Liver (tissue), 9 donors: Measurements from ENCODE around the gene POGK. TPM values are rescaled to one million over a fixed set of nuclear protein-coding genes. Genes with fewer than 3 reads are reported as not detected.

Source experiments
- DNase-seq: peaks from one replicate; pipeline ENCODE4 v3.0.0-alpha.2; 2017; ENCODE audit warnings: low spot score
- H3K27ac ChIP-seq, 2 donors: one replicate each; pipeline ENCODE4 v1.7.0; 2013; ENCODE audit warnings: inconsistent platforms in 2 of 2, low read length in 2 of 2, control low read depth in 1 of 2, low read depth in 1 of 2, mild to moderate bottlenecking in 1 of 2
- H3K27me3 ChIP-seq, 4 donors: one replicate each; pipeline versions ENCODE4 v1.6.1 to v1.7.0; 2013; ENCODE audit warnings: low read length in 3 of 4, inconsistent platforms in 1 of 4, mild to moderate bottlenecking in 1 of 4, moderate library complexity in 1 of 4; ENCODE audit not compliant: control insufficient read depth in 4 of 4, insufficient read depth in 4 of 4
- H3K36me3 ChIP-seq, 4 donors: one replicate each; pipeline versions ENCODE4 v1.6.1 to v1.7.0; 2013; ENCODE audit warnings: low read length in 3 of 4, mild to moderate bottlenecking in 3 of 4, low read depth in 1 of 4, moderate library complexity in 1 of 4; ENCODE audit not compliant: control insufficient read depth in 4 of 4, insufficient read depth in 3 of 4
- H3K4me1 ChIP-seq, 4 donors: one replicate each; pipeline versions ENCODE4 v1.6.1 to v1.7.0; 2013; ENCODE audit warnings: low read length in 3 of 4, mild to moderate bottlenecking in 3 of 4, moderate library complexity in 1 of 4; ENCODE audit not compliant: control insufficient read depth in 4 of 4, insufficient read depth in 4 of 4
- H3K4me3 ChIP-seq, 3 donors: one replicate each; pipeline versions ENCODE4 v1.6.1 to v1.7.0; 2013; ENCODE audit warnings: low read length in 3 of 3, control low read depth in 1 of 3, low read depth in 1 of 3, mild to moderate bottlenecking in 1 of 3
- H3K9ac ChIP-seq, 2 donors: one replicate each; pipeline ENCODE4 v1.7.0; 2013; ENCODE audit warnings: low read length in 2 of 2, mild to moderate bottlenecking in 2 of 2, moderate library complexity in 2 of 2, control low read depth in 1 of 2, low read depth in 1 of 2
- H3K9me3 ChIP-seq, 4 donors: one replicate each; pipeline versions ENCODE4 v1.6.1 to v1.7.0; 2013; ENCODE audit warnings: low read length in 3 of 4; ENCODE audit not compliant: control insufficient read depth in 4 of 4
- CTCF ChIP-seq: fragments of 150-350 bp; IDR thresholded peaks from 2 replicates; pipeline ENCODE4 v1.5.1; 2017; ENCODE audit warnings: improper control_type of control experiment, low read depth, low read length; ENCODE audit not compliant: missing input control
- EGR1 ChIP-seq, 2 donors: IDR thresholded peaks; 2 replicates each; pipeline ENCODE4 v1.6.1; 2016 to 2018; ENCODE audit warnings: antibody characterized with exemption in 2 of 2, low read depth in 2 of 2
- FOXA1 ChIP-seq: IDR thresholded peaks from 2 replicates; pipeline ENCODE4 v1.6.1; 2016; ENCODE audit warnings: antibody characterized with exemption
- FOXA2 ChIP-seq: IDR thresholded peaks from 2 replicates; pipeline ENCODE4 v1.6.1; 2016; ENCODE audit warnings: antibody characterized with exemption
- GABPA ChIP-seq, 2 donors: IDR thresholded peaks in 1 of 2; conservative IDR thresholded peaks in 1 of 2; 2 replicates each; pipeline ENCODE4 v1.6.1; 2016; ENCODE audit warnings: antibody characterized with exemption in 2 of 2, mild to moderate bottlenecking in 1 of 2, moderate library complexity in 1 of 2
- HNF4A ChIP-seq, 2 donors: conservative IDR thresholded peaks; 2 replicates each; pipeline ENCODE4 v1.6.1; 2016; ENCODE audit warnings: antibody characterized with exemption in 2 of 2, mild to moderate bottlenecking in 2 of 2
- HNF4G ChIP-seq: IDR thresholded peaks from 2 replicates; pipeline ENCODE4 v1.6.1; 2016; ENCODE audit warnings: antibody characterized with exemption
- JUND ChIP-seq, 2 donors: IDR thresholded peaks; 2 replicates each; pipeline ENCODE4 v1.6.1; 2016; ENCODE audit warnings: antibody characterized with exemption in 2 of 2
- MAX ChIP-seq: IDR thresholded peaks from 2 replicates; pipeline ENCODE4 v1.6.1; 2016; ENCODE audit warnings: antibody characterized with exemption
- NR2F2 ChIP-seq: IDR thresholded peaks from 2 replicates; pipeline ENCODE4 v1.6.1; 2016; ENCODE audit warnings: antibody characterized with exemption
- RAD21 ChIP-seq, 2 donors: IDR thresholded peaks; 2 replicates each; pipeline ENCODE4 v1.6.1; 2016; ENCODE audit warnings: antibody characterized with exemption in 2 of 2, mild to moderate bottlenecking in 2 of 2
- REST ChIP-seq: IDR thresholded peaks from 2 replicates; pipeline ENCODE4 v1.6.1; 2016; ENCODE audit warnings: antibody characterized with exemption, mild to moderate bottlenecking
- RXRA ChIP-seq, 2 donors: IDR thresholded peaks; 2 replicates each; pipeline ENCODE4 v1.6.1; 2017 to 2018; ENCODE audit warnings: antibody characterized with exemption in 2 of 2, mild to moderate bottlenecking in 1 of 2
- SP1 ChIP-seq: IDR thresholded peaks from 2 replicates; pipeline ENCODE4 v1.6.1; 2018; ENCODE audit warnings: antibody characterized with exemption, mild to moderate bottlenecking
- TAF1 ChIP-seq: conservative IDR thresholded peaks from 2 replicates; pipeline ENCODE4 v1.6.1; 2016; ENCODE audit warnings: antibody characterized with exemption, mild to moderate bottlenecking
- YY1 ChIP-seq: IDR thresholded peaks from 2 replicates; pipeline ENCODE4 v1.6.1; 2016; ENCODE audit warnings: antibody characterized with exemption, mild to moderate bottlenecking
- ZBTB33 ChIP-seq: IDR thresholded peaks from 2 replicates; pipeline ENCODE4 v1.6.1; 2016; ENCODE audit warnings: antibody characterized with exemption
- WGBS: extraction: QIAGEN DNeasy Blood & Tissue Kit; methylation state at CpG from one replicate; pipeline ENCODE4 v1.1.7; 2013; 5-methylcytosine and 5-hydroxymethylcytosine counted together
- polyA plus RNA-seq, 2 donors: library from polyadenylated mRNA; stranded (reverse) in 1 of 2; unstranded in 1 of 2; fragments of 200-250 nt in 1 of 2; fragments of >200 nt in 1 of 2; fragmentation: Nextera tagmentation in 1 of 2; extraction: Ambion mirVana in 1 of 2; gene quantifications; one replicate each; pipeline versions ENCODE4 v1.2.1 to v1.2.3, GENCODE V29; 2013 to 2015
- total RNA-seq, 2 donors: library from RNA; depleted of rRNA; stranded (reverse); fragments of >200 nt; gene quantifications; one replicate each; pipeline ENCODE4 v1.2.3, GENCODE V29; 2014
- TF ChIP-seq, protein P1 (sequence below): IDR thresholded peaks from 2 replicates; pipeline ENCODE4 v1.6.1; 2016; ENCODE audit warnings: antibody characterized with exemption
- donor health status: healthy.
- donor health status: healthy.
- donor health status: healthy.
- donor health status: healthy.
- donor health status: healthy.

POGK gene
- total and polyA plus RNA-seq, 4 donors = 4.2 to 14.1 (median 6.7) TPM

GRCh38 chr1:166865926-166866325 lies 26.7 kb downstream of the POGK start:
- DNase-seq = no peak
- H3K4me3 ChIP-seq = no peak overlapping the region
- peaks cover 0 to 18% (median 9%) of the 10 kb centered on the region in 4 donors for H3K4me1 ChIP-seq
- no peak overlapping the region for H3K27ac ChIP-seq
- WGBS = 86% methylated on average over 5 of the region's 5 CpGs
- H3K27me3 ChIP-seq = no peaks in the 10 kb centered on the region
- H3K9me3 ChIP-seq = no peaks in the 10 kb centered on the region
- peaks cover 11 to 55% (median 23%) of the 10 kb centered on the region in 4 donors for H3K36me3 ChIP-seq
- no peak for TF ChIP-seq JUND (IDR thresholded peaks at IDR 0.05)
- TF ChIP-seq RAD21 (IDR thresholded peaks at IDR 0.05) = no peak
- no peak for TF ChIP-seq FOXA2
- no peak for TF ChIP-seq FOXA1
- no peak for TF ChIP-seq REST
- TF ChIP-seq YY1 = no peak
- TF ChIP-seq HNF4A (conservative IDR thresholded peaks at IDR 0.05) = no peak
- TF ChIP-seq ZBTB33 = no peak
- TF ChIP-seq RXRA (IDR thresholded peaks at IDR 0.05) = no peak
- TF ChIP-seq HNF4G = no peak
- TF ChIP-seq GABPA (IDR thresholded peaks at IDR 0.05 in 1 of 2, conservative IDR thresholded peaks at IDR 0.05 in 1 of 2) = no peak
- TF ChIP-seq, protein P1, sequence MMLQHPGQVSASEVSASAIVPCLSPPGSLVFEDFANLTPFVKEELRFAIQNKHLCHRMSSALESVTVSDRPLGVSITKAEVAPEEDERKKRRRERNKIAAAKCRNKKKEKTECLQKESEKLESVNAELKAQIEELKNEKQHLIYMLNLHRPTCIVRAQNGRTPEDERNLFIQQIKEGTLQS = no peak
- no peak for TF ChIP-seq TAF1
- no peak for TF ChIP-seq EGR1 (IDR thresholded peaks at IDR 0.05; ENCODE audit: low read depth in 2 of 2)
- no peak overlapping the region for H3K9ac ChIP-seq

- peaks cover 10 to 41% (median 26%) of the 10 kb centered on the region in 4 donors for H3K4me1 ChIP-seq
- H3K9ac ChIP-seq = no peak overlapping the region
- no peak overlapping the region for H3K4me3 ChIP-seq
- peaks cover 6 to 32% (median 7%) of the 10 kb centered on the region in 4 donors for H3K36me3 ChIP-seq
- WGBS = 84% methylated on average over 7 of the region's 7 CpGs
- no peaks in the 10 kb centered on the region for H3K9me3 ChIP-seq
- no peaks in the 10 kb centered on the region for H3K27me3 ChIP-seq
- no peak overlapping the region for H3K27ac ChIP-seq
- DNase-seq = no peak
- TF ChIP-seq FOXA2 (no peak), SP1 (no peak), JUND (IDR thresholded peaks at IDR 0.05) (no peak), FOXA1 (no peak), ZBTB33 (no peak), HNF4G (no peak), EGR1 (IDR thresholded peaks at IDR 0.05; ENCODE audit: low read depth in 2 of 2) (no peak), NR2F2 (no peak), CTCF (no peak), YY1 (no peak), RAD21 (IDR thresholded peaks at IDR 0.05) (no peak), HNF4A (conservative IDR thresholded peaks at IDR 0.05) (no peak), TAF1 (no peak), GABPA (IDR thresholded peaks at IDR 0.05 in 1 of 2, conservative IDR thresholded peaks at IDR 0.05 in 1 of 2) (no peak), RXRA (IDR thresholded peaks at IDR 0.05) (no peak), MAX (no peak)
- TF ChIP-seq, protein P1 = no peak
Measured at GRCh38 chr1:166868639-166869038, 29.4 kb downstream of the POGK start.
